Neuron (in vitro differentiated cells): ENCODE results near the gene COL5A1.

Source experiments
- H2AFZ ChIP-seq: one replicate; pipeline ENCODE4 v1.6.1; 2013; ENCODE audit warnings: low read depth, mild to moderate bottlenecking, inconsistent platforms, low read length, moderate library complexity
- H3K27me3 ChIP-seq: one replicate; pipeline ENCODE4 v1.6.1; 2013; ENCODE audit warnings: low read length; ENCODE audit not compliant: insufficient read depth
- H3K36me3 ChIP-seq: one replicate; pipeline ENCODE4 v1.6.1; 2013; ENCODE audit warnings: low read length; ENCODE audit not compliant: insufficient read depth
- H3K4me1 ChIP-seq: one replicate; pipeline ENCODE4 v1.6.1; 2013; ENCODE audit warnings: low read length; ENCODE audit not compliant: insufficient read depth
- H3K4me3 ChIP-seq: 2 replicates; pipeline ENCODE4 v1.5.1; 2013; ENCODE audit warnings: mild to moderate bottlenecking, low read length, moderate library complexity
- H3K9me3 ChIP-seq: one replicate; pipeline ENCODE4 v1.6.1; 2013; ENCODE audit warnings: low read length

COL5A1 gene

GRCh38 chr9:134755221-134755907 is 113.8 kb downstream of the COL5A1 start:
- H2AFZ ChIP-seq = no peak overlapping the region
- no peaks in the 10 kb centered on the region for H3K36me3 ChIP-seq
- H3K4me1 ChIP-seq = no peaks in the 10 kb centered on the region
- H3K4me3 ChIP-seq = no peak overlapping the region
- H3K9me3 ChIP-seq = no peaks in the 10 kb centered on the region
- H3K27me3 ChIP-seq = peaks cover 7% of the 10 kb centered on the region

GRCh38 chr9:134756098-134756497 is 114.5 kb downstream of the COL5A1 start:
- Histone ChIP-seq H3K36me3 (no peaks in the 10 kb centered on the region), H3K27me3 (peaks cover 7% of the 10 kb centered on the region)

GRCh38 chr9:134757216-134757975 is 115.8 kb downstream of the COL5A1 start:
- H3K27me3 ChIP-seq = peaks cover 7% of the 10 kb centered on the region
- H3K36me3 ChIP-seq = no peaks in the 10 kb centered on the region
- no peak overlapping the region for H2AFZ ChIP-seq
- no peaks in the 10 kb centered on the region for H3K9me3 ChIP-seq
- H3K4me1 ChIP-seq = no peaks in the 10 kb centered on the region
- H3K4me3 ChIP-seq = no peak overlapping the region

More at GRCh38 chr9:134756098-134756497, 114.5 kb downstream of the COL5A1 start:
- Histone ChIP-seq H3K4me3 (no peak overlapping the region), H2AFZ (no peak overlapping the region), H3K4me1 (no peaks in the 10 kb centered on the region), H3K9me3 (no peaks in the 10 kb centered on the region)

- no peaks in the 10 kb centered on the region for H3K36me3 ChIP-seq
- H2AFZ ChIP-seq = no peak overlapping the region
- H3K27me3 ChIP-seq = peaks cover 4% of the 10 kb centered on the region
- H3K4me1 ChIP-seq = no peaks in the 10 kb centered on the region
- H3K9me3 ChIP-seq = no peaks in the 10 kb centered on the region
- H3K4me3 ChIP-seq = no peak overlapping the region
Observed at GRCh38 chr9:134758949-134759607, 117.5 kb downstream of the COL5A1 start.

- peaks cover 4% of the 10 kb centered on the region for H3K27me3 ChIP-seq
- H3K4me1 ChIP-seq = no peaks in the 10 kb centered on the region
- H3K36me3 ChIP-seq = no peaks in the 10 kb centered on the region
- H3K9me3 ChIP-seq = no peaks in the 10 kb centered on the region
- H2AFZ ChIP-seq = no peak overlapping the region
- H3K4me3 ChIP-seq = no peak overlapping the region
Observed at GRCh38 chr9:134759913-134760312, 118.3 kb downstream of the COL5A1 start.

- H3K9me3 ChIP-seq = no peaks in the 10 kb centered on the region
Observed at GRCh38 chr9:134760750-134761420, 119.3 kb downstream of the COL5A1 start.

GRCh38 chr9:134764473-134765269 is 123.1 kb downstream of the COL5A1 start:
- H2AFZ ChIP-seq = no peak overlapping the region
- no peaks in the 10 kb centered on the region for H3K4me1 ChIP-seq
- no peak overlapping the region for H3K4me3 ChIP-seq
- no peaks in the 10 kb centered on the region for H3K36me3 ChIP-seq
- peaks cover 18% of the 10 kb centered on the region for H3K27me3 ChIP-seq
- H3K9me3 ChIP-seq = no peaks in the 10 kb centered on the region

More at GRCh38 chr9:134760750-134761420, 119.3 kb downstream of the COL5A1 start:
- no peaks in the 10 kb centered on the region for H3K4me1 ChIP-seq
- H3K36me3 ChIP-seq = no peaks in the 10 kb centered on the region
- H3K4me3 ChIP-seq = no peak overlapping the region
- no peak overlapping the region for H2AFZ ChIP-seq
- H3K27me3 ChIP-seq = peaks cover 11% of the 10 kb centered on the region

GRCh38 chr9:134765785-134766184 is 124.2 kb downstream of the COL5A1 start:
- Histone ChIP-seq H3K27me3 (peaks cover 18% of the 10 kb centered on the region), H3K4me3 (no peak overlapping the region), H3K36me3 (no peaks in the 10 kb centered on the region), H2AFZ (no peak overlapping the region), H3K4me1 (no peaks in the 10 kb centered on the region), H3K9me3 (no peaks in the 10 kb centered on the region)

- H3K4me1 ChIP-seq = no peaks in the 10 kb centered on the region
- H2AFZ ChIP-seq = no peak overlapping the region
Observed at GRCh38 chr9:134766587-134766986, 125.0 kb downstream of the COL5A1 start.

GRCh38 chr9:134768332-134768708 is 126.7 kb downstream of the COL5A1 start:
- Histone ChIP-seq H3K9me3 (no peaks in the 10 kb centered on the region), H3K27me3 (peaks cover 18% of the 10 kb centered on the region), H3K4me1 (no peaks in the 10 kb centered on the region), H3K4me3 (no peak overlapping the region), H2AFZ (no peak overlapping the region), H3K36me3 (no peaks in the 10 kb centered on the region)

More at GRCh38 chr9:134766587-134766986, 125.0 kb downstream of the COL5A1 start:
- H3K4me3 ChIP-seq = no peak overlapping the region
- peaks cover 18% of the 10 kb centered on the region for H3K27me3 ChIP-seq
- H3K36me3 ChIP-seq = no peaks in the 10 kb centered on the region
- H3K9me3 ChIP-seq = no peaks in the 10 kb centered on the region

GRCh38 chr9:134768709-134769351 is 127.2 kb downstream of the COL5A1 start:
- H3K9me3 ChIP-seq = no peaks in the 10 kb centered on the region
- no peaks in the 10 kb centered on the region for H3K36me3 ChIP-seq
- H3K4me3 ChIP-seq = no peak overlapping the region
- no peak overlapping the region for H2AFZ ChIP-seq
- H3K4me1 ChIP-seq = no peaks in the 10 kb centered on the region
- H3K27me3 ChIP-seq = peaks cover 18% of the 10 kb centered on the region
